ENCODE results near the gene OR6M1.

Gene OR6M1
- 0 reads per million in 4 donors for total RNA-seq

- DNase-seq = no peak
These were observed at the start of gene OR6M1 for GRCh38 chr11:123806249-123806648. Gene OR6M1 (minus strand): TSS chr11:123806349. CDS start chr11:123806349, 0 bp downstream.

- no peak for DNase-seq
These were observed 46.9 kb upstream of the OR6M1 start for GRCh38 chr11:123853038-123853437.

DNA sequence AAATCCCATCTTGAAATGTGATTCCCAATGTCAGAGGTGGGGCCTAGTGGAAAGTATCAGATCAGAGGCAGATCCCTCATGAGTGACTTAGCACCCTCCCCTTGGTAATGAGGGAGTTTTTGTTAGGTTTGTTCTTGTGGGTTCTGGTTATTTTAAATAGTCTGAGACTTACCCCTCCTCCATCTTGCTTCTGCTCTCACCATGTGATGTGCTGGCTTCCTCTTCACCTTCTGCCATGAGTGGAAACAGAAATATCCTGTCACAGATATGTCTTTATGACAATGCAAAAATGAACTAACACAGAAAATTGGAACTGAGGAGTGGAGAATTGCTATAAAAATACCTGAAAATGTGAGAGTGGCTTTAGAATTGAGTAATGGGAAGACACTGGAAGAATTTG, 46.2 kb upstream of the OR6M1 start:
- DNase-seq = no peak

DNA sequence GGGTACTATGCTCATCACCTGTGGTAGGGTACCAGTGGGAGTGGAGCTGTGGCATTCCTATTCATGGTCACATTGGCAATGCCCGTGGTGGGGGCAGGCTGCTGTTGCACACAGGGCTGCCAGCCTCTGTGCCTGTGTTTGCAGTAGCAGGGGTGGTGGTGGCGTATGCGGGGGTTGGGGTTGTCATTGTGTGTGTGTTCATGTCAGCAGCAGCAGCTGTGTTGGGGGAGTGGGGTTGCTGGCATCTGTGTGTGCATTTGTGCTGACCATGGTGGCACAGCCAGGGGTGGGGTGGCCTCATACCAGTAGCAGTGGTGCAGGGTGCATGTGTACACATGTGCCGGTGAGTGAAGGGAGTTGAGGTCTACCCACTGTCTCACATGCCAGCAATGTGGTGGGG, 45.0 kb upstream of the OR6M1 start:
- DNase-seq = no peak

GRCh38 chr11:123841174-123841573, 35.0 kb upstream of the OR6M1 start:
- DNase-seq = peak in 1 of 5 donors; percentile 10

GRCh38 chr11:123839131-123839530, 33.0 kb upstream of the OR6M1 start:
- no peak for DNase-seq

DNA sequence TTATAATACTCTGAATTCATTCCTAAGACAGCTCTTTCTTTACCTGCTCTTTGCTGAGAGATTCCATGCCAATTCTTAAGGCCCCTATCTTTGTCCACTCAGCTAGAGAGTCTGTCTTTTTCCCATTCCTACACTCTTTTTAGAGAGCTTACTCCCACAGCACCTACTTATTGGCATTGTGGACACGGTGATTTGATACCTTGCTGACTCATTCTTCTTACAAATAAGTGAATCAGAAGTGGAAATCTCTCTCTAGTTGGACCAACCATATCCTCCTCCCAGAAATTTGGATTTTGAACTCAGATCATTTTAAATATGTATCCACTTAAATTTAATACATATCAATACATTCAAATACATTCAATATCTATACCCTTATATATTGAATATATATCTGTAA, 32.5 kb upstream of the OR6M1 start:
- no peak for DNase-seq

GRCh38 chr11:123838199-123838598, 32.0 kb upstream of the OR6M1 start:
- no peak for DNase-seq

GRCh38 chr11:123833095-123833494, 26.9 kb upstream of the OR6M1 start:
- no peak for DNase-seq

DNA sequence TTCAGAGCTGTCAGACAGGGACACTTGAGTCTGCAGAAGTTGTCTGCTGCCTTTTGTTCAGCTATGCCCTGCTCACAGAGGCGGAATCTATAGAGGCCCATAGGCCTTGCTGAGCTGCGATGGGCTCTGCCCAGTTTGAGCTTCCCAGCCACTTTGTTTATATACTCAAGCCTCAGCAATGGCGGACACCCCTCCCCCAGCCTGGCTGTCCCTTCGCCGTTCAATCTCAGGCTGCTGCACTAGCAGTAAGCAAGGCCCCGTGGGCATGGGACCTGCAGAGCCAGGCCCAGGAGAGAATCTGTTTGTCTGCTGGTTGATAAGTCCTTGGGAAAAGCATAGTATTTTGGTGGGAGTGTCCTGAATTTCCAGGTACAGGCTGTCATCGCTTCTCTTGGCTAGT, 23.6 kb upstream of the OR6M1 start:
- DNase-seq = no peak

- DNase-seq = no peak
These were observed 16.4 kb upstream of the OR6M1 start for GRCh38 chr11:123822599-123822998.

- no peak for DNase-seq
These were observed 15.9 kb upstream of the OR6M1 start for GRCh38 chr11:123822032-123822431.

DNA sequence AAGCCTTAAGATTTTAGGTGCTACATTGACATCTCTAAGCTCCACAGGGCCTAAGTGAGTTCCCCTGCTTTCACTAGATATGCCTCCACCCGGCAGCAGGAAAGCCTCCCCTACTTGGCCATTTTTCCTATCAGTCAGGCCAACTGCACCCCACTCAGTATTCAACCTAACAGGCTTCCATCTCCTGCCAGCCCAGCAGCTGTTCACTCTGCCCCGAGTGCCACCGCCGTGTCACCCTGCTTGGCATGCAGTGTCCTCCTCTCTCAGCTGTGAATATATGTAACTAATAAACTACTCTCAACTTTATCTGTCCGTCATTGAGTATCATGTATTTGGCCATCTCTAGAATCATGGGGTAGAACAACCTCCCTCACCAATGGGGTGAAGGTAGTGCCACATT, 9.0 kb upstream of the OR6M1 start:
- no peak for DNase-seq

DNA sequence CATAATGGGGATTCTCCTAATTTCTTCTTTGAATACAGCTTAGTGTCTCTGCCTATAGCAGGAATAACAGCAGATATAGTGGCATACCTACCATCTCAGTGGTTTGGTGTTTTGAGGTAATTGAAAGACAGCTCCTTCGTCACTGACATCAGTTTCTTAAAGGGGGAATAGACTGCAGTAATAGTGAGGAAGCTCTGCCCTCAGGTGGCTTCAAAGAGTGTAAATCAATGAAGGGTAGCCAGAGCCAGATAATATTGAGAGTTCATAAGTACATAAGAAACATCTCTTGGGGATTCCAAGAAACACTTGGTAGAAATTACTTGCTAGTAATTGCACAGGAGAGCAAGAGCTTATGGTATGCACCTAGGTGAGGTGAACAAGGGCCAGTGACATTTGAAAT, 4.4 kb downstream of the OR6M1 start:
- no peak for DNase-seq

DNA sequence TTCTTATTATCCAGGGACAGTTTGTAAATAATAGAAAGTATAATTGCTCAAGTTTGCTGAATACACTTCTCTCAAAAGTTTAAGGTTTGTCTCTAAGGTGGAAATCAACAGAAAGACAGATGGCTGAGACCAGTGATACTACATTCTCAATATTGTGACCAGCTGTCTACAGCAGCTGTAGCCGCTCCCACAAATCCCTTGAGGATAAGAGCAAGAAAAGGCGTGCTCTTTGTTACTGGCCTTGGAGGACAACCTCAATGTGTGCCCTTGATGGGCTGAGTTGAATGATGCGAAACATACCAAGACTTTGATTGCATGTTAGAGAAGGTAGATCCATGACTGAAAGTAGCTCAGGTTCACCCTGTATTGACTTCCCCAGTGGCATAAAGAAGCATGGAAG, 6.1 kb downstream of the OR6M1 start:
- DNase-seq = no peak

GRCh38 chr11:123799438-123799837, 6.7 kb downstream of the OR6M1 start:
- DNase-seq = no peak

- DNase-seq = no peak
These were observed 7.5 kb downstream of the OR6M1 start for GRCh38 chr11:123798513-123799252.

DNA sequence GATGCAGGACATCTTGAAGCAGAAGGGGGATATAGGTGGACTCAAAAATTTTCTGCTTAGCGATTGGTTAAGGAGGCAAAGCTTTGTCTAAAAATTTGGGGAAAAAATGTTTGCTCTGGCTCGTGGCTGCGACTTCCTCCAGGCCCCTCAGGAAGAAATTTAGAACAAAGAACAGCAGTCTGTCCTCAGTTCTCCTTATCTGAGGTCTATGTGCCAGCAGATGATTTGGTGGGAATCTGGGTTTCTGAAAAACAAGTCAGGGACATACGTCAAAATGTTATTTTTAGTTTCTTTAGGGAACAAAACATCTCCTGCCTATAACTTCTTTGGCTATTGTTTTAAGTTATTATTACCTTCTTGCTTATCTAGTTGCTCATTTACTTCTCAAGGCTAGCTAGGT, 8.1 kb downstream of the OR6M1 start:
- no peak for DNase-seq

- DNase-seq = no peak
These were observed 8.6 kb downstream of the OR6M1 start for GRCh38 chr11:123797541-123797940.

DNA sequence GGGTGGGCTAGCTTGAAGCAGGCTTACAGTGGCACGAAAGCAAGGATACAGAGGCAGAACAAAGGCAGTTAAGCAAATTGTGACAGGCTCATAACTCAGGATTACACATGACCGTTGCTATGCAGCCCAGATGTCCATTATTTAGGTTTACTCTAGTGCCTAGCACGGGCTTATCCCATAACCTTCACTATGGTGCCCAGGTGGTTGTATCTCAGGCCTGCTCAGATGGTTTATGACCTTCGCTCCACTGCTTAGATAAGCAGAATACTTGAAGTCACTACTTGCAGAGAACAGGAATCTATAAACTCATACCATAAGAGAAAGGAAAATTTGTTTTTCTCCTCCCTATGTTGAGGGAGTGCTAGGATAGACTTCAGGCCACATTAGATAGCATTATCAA, 9.0 kb downstream of the OR6M1 start:
- no peak for DNase-seq

GRCh38 chr11:123796226-123796625, 9.9 kb downstream of the OR6M1 start:
- no peak for DNase-seq

- no peak for DNase-seq
These were observed 22.6 kb downstream of the OR6M1 start for GRCh38 chr11:123783536-123783935.

GRCh38 chr11:123778511-123778910, 27.6 kb downstream of the OR6M1 start:
- DNase-seq = no peak

- no peak for DNase-seq
These were observed 30.2 kb downstream of the OR6M1 start for GRCh38 chr11:123775715-123776549.

Measured in T-helper 1 cell (primary cell).